Caco-2 (cell line): ENCODE data around the gene VAPA. TPM values are rescaled to one million over a fixed set of nuclear protein-coding genes. Genes with fewer than 3 reads are reported as not detected.

Source experiments
- BruUV-seq: library from RNA; stranded (reverse); fragments of 400-500 nt; replicated peaks from 2 replicates; lab custom pipeline; 2021; lab: Mats Ljungman, UMichigan
- CTCF ChIA-PET: fragments of 300-600 bp; sonication (Branson Sonifier 250); formaldehyde crosslinking; loops from one replicate; lab custom pipeline; 2022; ENCODE audit warnings: antibody characterized with exemption; lab: Charles Lee
- POLR2A ChIA-PET: fragments of 300-600 bp; sonication (Branson Sonifier 250); formaldehyde crosslinking; loops from one replicate; lab custom pipeline; 2022; ENCODE audit warnings: antibody characterized with exemption; lab: Charles Lee
- DNase-seq, 2 experiments: peaks; one replicate each; pipeline versions ENCODE4 v3.0.0 to v3.0.0-alpha.2; 2020 to 2022
- H3K27me3 ChIP-seq: replicated peaks from 2 replicates; pipeline ENCODE4 v1.6.0; 2011; ENCODE audit warnings: low read length; ENCODE audit not compliant: control insufficient read depth, insufficient read depth
- H3K36me3 ChIP-seq: 2 replicates; pipeline ENCODE4 v1.5.1; 2011; ENCODE audit warnings: low read length; ENCODE audit not compliant: control insufficient read depth, insufficient read depth
- H3K4me1 ChIP-seq: fragments of 250-450 bp; sonication (Bioruptor Pico); 2 replicates; pipeline ENCODE4 v1.5.1; 2020; ENCODE audit warnings: mild to moderate bottlenecking
- H3K4me3 ChIP-seq: 2 replicates; pipeline ENCODE4 v1.5.1; 2011; ENCODE audit warnings: low read depth, mild to moderate bottlenecking, control low read depth, low read length
- H3K9me3 ChIP-seq: fragments of 250-450 bp; sonication (Bioruptor Pico); 2 replicates; pipeline ENCODE4 v1.5.1; 2020; ENCODE audit warnings: mild to moderate bottlenecking, moderate library complexity
- H3K27ac Mint-ChIP-seq: one replicate; pipeline ENCODE4 v1.8.0; 2022; ENCODE audit warnings: mixed read lengths; ENCODE audit not compliant: unreplicated experiment
- H3K27me3 Mint-ChIP-seq: one replicate; pipeline ENCODE4 v1.8.0; 2022; ENCODE audit warnings: mixed read lengths; ENCODE audit not compliant: insufficient read depth, unreplicated experiment
- H3K36me3 Mint-ChIP-seq: one replicate; pipeline ENCODE4 v1.8.0; 2022; ENCODE audit warnings: mild to moderate bottlenecking, mixed read lengths; ENCODE audit not compliant: insufficient read depth, unreplicated experiment
- H3K4me1 Mint-ChIP-seq: one replicate; pipeline ENCODE4 v1.8.0; 2022; ENCODE audit warnings: low read depth, mixed read lengths; ENCODE audit not compliant: unreplicated experiment
- H3K4me3 Mint-ChIP-seq: one replicate; pipeline ENCODE4 v1.8.0; 2022; ENCODE audit warnings: mild to moderate bottlenecking, moderate library complexity, mixed read lengths; ENCODE audit not compliant: unreplicated experiment
- H3K9me3 Mint-ChIP-seq: one replicate; pipeline ENCODE4 v1.8.0; 2022; ENCODE audit warnings: mixed read lengths; ENCODE audit not compliant: unreplicated experiment
- intact Hi-C: fragments of 100-400 bp; cut with micrococcal nuclease; formaldehyde crosslinking; loops from one replicate; pipeline ENCODE4 v1.10.0; 2022; ENCODE audit not compliant: unreplicated experiment
- total RNA-seq: library from RNA; stranded (reverse); gene quantifications from 2 replicates; pipeline ENCODE4 v1.2.3, GENCODE V29; 2022
- TF ChIP-seq, protein P1 (sequence below), 2 experiments: fragments of 200-600 bp in 1 of 2; IDR thresholded peaks; 1 replicate in 1 of 2; 2 replicates in 1 of 2; pipeline versions ENCODE4 v1.5.1 to v1.8.0; 2011 to 2022; ENCODE audit warnings: antibody characterized with exemption in 1 of 2, control low read depth in 1 of 2, inconsistent platforms in 1 of 2, low read depth in 1 of 2, low read length in 1 of 2, mild to moderate bottlenecking in 1 of 2, moderate library complexity in 1 of 2; ENCODE audit not compliant: insufficient read depth in 1 of 2, severe bottlenecking in 1 of 2, unreplicated experiment in 1 of 2

VAPA gene
- total RNA-seq, 1 experiment from 2014 or later = 222 TPM

DNA sequence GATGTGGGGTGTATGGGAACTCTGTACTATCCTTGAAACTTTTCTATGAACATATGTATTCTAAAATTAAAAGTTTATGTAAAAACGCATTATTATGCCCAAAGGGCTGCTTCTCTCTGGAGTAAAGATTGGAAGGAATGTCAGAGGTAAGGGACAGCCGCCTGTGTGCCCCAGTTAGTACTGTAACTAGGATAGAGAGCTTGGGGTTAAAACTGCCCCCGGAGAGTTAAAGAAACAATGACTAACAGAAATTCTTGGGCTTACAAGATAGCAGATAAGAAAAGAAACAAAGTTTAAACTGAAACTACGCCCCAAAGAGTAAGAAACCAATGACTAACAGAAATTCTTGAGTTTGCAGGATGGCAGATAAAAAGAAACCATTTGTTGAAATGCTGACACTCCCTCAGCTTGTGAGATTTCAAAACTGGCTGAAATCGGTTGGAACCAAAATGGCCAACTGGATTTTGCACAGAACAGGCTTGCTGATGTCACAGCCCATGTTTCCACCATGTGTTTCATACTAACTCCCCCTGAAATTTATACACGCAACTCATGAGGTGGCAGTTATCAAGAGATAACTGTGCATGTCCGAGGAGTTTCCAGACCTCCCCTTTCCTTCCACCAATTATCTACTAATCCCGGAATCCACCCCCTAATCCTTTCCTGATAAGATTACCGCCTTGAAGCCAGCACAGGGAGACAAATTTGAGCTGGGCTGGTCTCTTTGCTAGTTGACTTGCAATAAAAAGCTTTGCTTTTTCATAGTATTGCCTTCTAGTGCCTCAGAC, 36.8 kb upstream of the VAPA start:
- peaks cover 16% of the 10 kb centered on the region for H3K4me1 Mint-ChIP-seq
- BruUV-seq = TSS peak; percentile 99
- peaks cover 34% of the 10 kb centered on the region for H3K4me1 ChIP-seq
- H3K4me3 Mint-ChIP-seq = peak overlapping the region; percentile 58
- H3K9me3 Mint-ChIP-seq = no peaks in the 10 kb centered on the region
- no peaks in the 10 kb centered on the region for H3K36me3 ChIP-seq
- ChIA-PET CTCF (interaction anchor here (1.5 kb wide), 1 partner anchor 9 kb away, joined by 5 read pairs; the partner anchor contains the start of gene TXNDC2), POLR2A (interaction anchor here (0.6 to 1.2 kb wide), 3 partner anchors 22 to 50 kb away, joined by 3 to 13 read pairs (median 3); partner anchors contain the start of gene VAPA)
- no peaks in the 10 kb centered on the region for H3K27me3 ChIP-seq
- TF ChIP-seq, protein P1, sequence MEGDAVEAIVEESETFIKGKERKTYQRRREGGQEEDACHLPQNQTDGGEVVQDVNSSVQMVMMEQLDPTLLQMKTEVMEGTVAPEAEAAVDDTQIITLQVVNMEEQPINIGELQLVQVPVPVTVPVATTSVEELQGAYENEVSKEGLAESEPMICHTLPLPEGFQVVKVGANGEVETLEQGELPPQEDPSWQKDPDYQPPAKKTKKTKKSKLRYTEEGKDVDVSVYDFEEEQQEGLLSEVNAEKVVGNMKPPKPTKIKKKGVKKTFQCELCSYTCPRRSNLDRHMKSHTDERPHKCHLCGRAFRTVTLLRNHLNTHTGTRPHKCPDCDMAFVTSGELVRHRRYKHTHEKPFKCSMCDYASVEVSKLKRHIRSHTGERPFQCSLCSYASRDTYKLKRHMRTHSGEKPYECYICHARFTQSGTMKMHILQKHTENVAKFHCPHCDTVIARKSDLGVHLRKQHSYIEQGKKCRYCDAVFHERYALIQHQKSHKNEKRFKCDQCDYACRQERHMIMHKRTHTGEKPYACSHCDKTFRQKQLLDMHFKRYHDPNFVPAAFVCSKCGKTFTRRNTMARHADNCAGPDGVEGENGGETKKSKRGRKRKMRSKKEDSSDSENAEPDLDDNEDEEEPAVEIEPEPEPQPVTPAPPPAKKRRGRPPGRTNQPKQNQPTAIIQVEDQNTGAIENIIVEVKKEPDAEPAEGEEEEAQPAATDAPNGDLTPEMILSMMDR (IDR thresholded peaks at IDR 0.05; ENCODE audit: insufficient read depth in 1 of 2, low read depth in 1 of 2, low read length in 1 of 2, severe bottlenecking in 1 of 2, unreplicated experiment in 1 of 2) = no peak
- intact Hi-C loops = loop anchor here (1.0 to 5.0 kb wide), 4 partner anchors 36 to 140 kb away; no protein-coding TSS in a partner anchor
- H3K9me3 ChIP-seq = no peaks in the 10 kb centered on the region
- DNase-seq = peak; percentile 82 to 84
- H3K27ac Mint-ChIP-seq = peak overlapping the region; percentile 78
- H3K27me3 Mint-ChIP-seq = no peaks in the 10 kb centered on the region
- H3K36me3 Mint-ChIP-seq = peaks cover 8% of the 10 kb centered on the region
- peak overlapping the region; percentile 15 for H3K4me3 ChIP-seq

DNA sequence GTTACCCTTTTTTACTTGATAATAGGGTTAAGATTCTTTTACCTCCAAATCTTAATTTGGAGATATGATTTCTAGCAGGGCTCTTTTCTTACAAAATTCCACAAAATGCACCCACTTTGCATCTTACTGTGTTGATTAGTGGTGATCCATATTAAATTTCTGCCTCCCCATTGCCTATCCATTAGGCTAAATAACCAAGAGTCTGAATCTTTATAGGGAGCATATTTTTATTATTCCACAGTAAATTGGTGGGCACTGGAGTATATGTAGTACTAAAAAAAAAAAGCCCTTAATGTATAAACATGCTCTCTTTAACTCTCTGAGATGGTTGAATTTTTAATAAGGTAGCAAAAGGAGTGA, 36.2 kb upstream of the VAPA start:
- ChIA-PET CTCF (interaction anchor here (1.5 kb wide), 1 partner anchor 8 kb away, joined by 5 read pairs; the partner anchor contains the start of gene TXNDC2), POLR2A (interaction anchor here (1.2 kb wide), 1 partner anchor 36 kb away, joined by 13 read pairs; the partner anchor contains the start of gene VAPA)
- TF ChIP-seq, protein P1 (IDR thresholded peaks at IDR 0.05; ENCODE audit: insufficient read depth in 1 of 2, low read depth in 1 of 2, low read length in 1 of 2, severe bottlenecking in 1 of 2, unreplicated experiment in 1 of 2) = no peak
- intact Hi-C loops = loop anchor here (1.0 to 5.0 kb wide), 4 partner anchors 36 to 140 kb away; no protein-coding TSS in a partner anchor
- peaks cover 16% of the 10 kb centered on the region for H3K4me1 Mint-ChIP-seq
- no TSS peak for BruUV-seq
- peak overlapping the region; percentile 15 for H3K4me3 ChIP-seq
- H3K4me3 Mint-ChIP-seq = peak overlapping the region; percentile 58
- H3K4me1 ChIP-seq = peaks cover 34% of the 10 kb centered on the region
- no peaks in the 10 kb centered on the region for H3K27me3 ChIP-seq
- no peaks in the 10 kb centered on the region for H3K9me3 Mint-ChIP-seq
- H3K36me3 Mint-ChIP-seq = peaks cover 8% of the 10 kb centered on the region
- peak overlapping the region; percentile 78 for H3K27ac Mint-ChIP-seq
- DNase-seq = no peak
- no peaks in the 10 kb centered on the region for H3K9me3 ChIP-seq
- H3K36me3 ChIP-seq = no peaks in the 10 kb centered on the region
- no peaks in the 10 kb centered on the region for H3K27me3 Mint-ChIP-seq

DNA sequence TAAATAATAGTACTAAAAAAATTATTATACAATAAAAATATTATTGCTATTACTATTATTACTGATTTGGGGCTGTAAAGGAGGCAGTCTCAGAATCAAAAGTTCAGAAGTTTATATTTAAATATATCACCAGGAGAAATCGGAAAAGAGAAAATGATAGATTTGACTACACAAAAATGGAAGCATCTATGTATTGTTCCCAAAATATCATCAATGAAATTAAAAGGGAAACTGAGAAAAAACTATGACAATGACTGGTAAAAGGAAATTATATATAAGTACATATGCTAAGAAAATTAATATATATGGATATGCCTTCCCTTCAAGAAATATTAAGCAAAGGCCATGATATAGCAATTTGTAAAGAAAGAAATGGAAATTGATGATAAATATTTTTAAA, 35.7 kb upstream of the VAPA start:
- POLR2A ChIA-PET = interaction anchor here (1.2 kb wide), 1 partner anchor 35 kb away, joined by 13 read pairs; the partner anchor contains the start of gene VAPA
- Histone ChIP-seq H3K4me3 (no peak overlapping the region), H3K36me3 (no peaks in the 10 kb centered on the region), H3K9me3 (no peaks in the 10 kb centered on the region), H3K4me1 (peaks cover 34% of the 10 kb centered on the region), H3K27me3 (no peaks in the 10 kb centered on the region)
- TF ChIP-seq, protein P1 (IDR thresholded peaks at IDR 0.05; ENCODE audit: insufficient read depth in 1 of 2, low read depth in 1 of 2, low read length in 1 of 2, severe bottlenecking in 1 of 2, unreplicated experiment in 1 of 2) = no peak
- Mint-ChIP-seq H3K4me3 (no peak overlapping the region), H3K27me3 (no peaks in the 10 kb centered on the region), H3K27ac (no peak overlapping the region), H3K36me3 (peaks cover 8% of the 10 kb centered on the region), H3K9me3 (no peaks in the 10 kb centered on the region), H3K4me1 (peaks cover 16% of the 10 kb centered on the region)
- intact Hi-C loops = loop anchor here (5.0 kb wide), 1 partner anchor 141 kb away; no protein-coding TSS in a partner anchor
- CTCF ChIA-PET = no interaction called here
- BruUV-seq = no TSS peak
- no peak for DNase-seq
